HepG2 (cell line): ENCODE results near the gene SAMD10. TPM values are rescaled to one million over a fixed set of nuclear protein-coding genes. Genes with fewer than 3 reads are reported as not detected.

Source experiments
- CEBPG ChIP-seq: IDR thresholded peaks from 2 replicates; pipeline ENCODE4 v1.6.1; 2016
- EHMT2 ChIP-seq: fragments of 200-600 bp; sonication (generic); IDR thresholded peaks from 2 replicates; pipeline ENCODE4 v1.7.0; 2017; ENCODE audit warnings: antibody characterized with exemption, low read depth, low read length, borderline replicate concordance
- HOXA3 ChIP-seq: sonication (generic); formaldehyde crosslinking; IDR thresholded peaks from 2 replicates; pipeline ENCODE4 v1.5.0; 2020; ENCODE audit warnings: missing genetic modification reagents
- KLF15 ChIP-seq: sonication (generic); formaldehyde crosslinking; IDR thresholded peaks from 2 replicates; pipeline ENCODE4 v1.8.1; 2023; ENCODE audit warnings: borderline replicate concordance, mild to moderate bottlenecking, inconsistent platforms, missing genetic modification reagents, mixed read lengths
- PAWR ChIP-seq: sonication (generic); formaldehyde crosslinking; IDR thresholded peaks from 2 replicates; pipeline ENCODE4 v1.4.0; 2020; ENCODE audit warnings: missing genetic modification reagents, mild to moderate bottlenecking, borderline replicate concordance
- PHF5A ChIP-seq: IDR thresholded peaks from one replicate; pipeline ENCODE4 v1.6.1; 2018; ENCODE audit warnings: low read depth, missing genetic modification reagents; ENCODE audit not compliant: unreplicated experiment
- PRPF4 ChIP-seq: fragments of 200-400 bp; formaldehyde crosslinking; IDR thresholded peaks from 2 replicates; pipeline ENCODE4 v1.6.1; 2016; ENCODE audit warnings: low read length, low read depth; ENCODE audit not compliant: poor library complexity, severe bottlenecking
- RAD51 ChIP-seq: fragments of 450-650 bp; IDR thresholded peaks from 2 replicates; pipeline ENCODE4 v1.6.1; 2016; ENCODE audit warnings: borderline replicate concordance
- RFXAP ChIP-seq: sonication (generic); formaldehyde crosslinking; IDR thresholded peaks from 2 replicates; pipeline ENCODE4 v1.4.0; 2020; ENCODE audit warnings: missing genetic modification reagents, borderline replicate concordance
- SP5 ChIP-seq: IDR thresholded peaks from 2 replicates; pipeline ENCODE4 v1.6.1; 2016; ENCODE audit warnings: low read depth, borderline replicate concordance
- SRSF4 ChIP-seq: fragments of 200-400 bp; formaldehyde crosslinking; IDR thresholded peaks from one replicate; pipeline ENCODE4 v1.6.1; 2018; ENCODE audit warnings: mild to moderate bottlenecking, low read depth, low read length, moderate library complexity; ENCODE audit not compliant: poor library complexity, severe bottlenecking
- TARDBP ChIP-seq: sonication (generic); formaldehyde crosslinking; IDR thresholded peaks from 2 replicates; pipeline ENCODE4 v1.8.0; 2022; ENCODE audit warnings: mild to moderate bottlenecking, missing genetic modification reagents
- TCF7 ChIP-seq: sonication (generic); IDR thresholded peaks from 2 replicates; pipeline ENCODE4 v1.6.1; 2016; ENCODE audit warnings: antibody characterized with exemption, low read depth
- ZNF101 ChIP-seq: sonication (generic); formaldehyde crosslinking; IDR thresholded peaks from 2 replicates; pipeline ENCODE4 v1.4.0; 2020; ENCODE audit warnings: mild to moderate bottlenecking, low read depth, missing genetic modification reagents, borderline replicate concordance
- ZNF260 ChIP-seq: sonication (generic); formaldehyde crosslinking; IDR thresholded peaks from 2 replicates; pipeline ENCODE4 v1.4.0; 2020; ENCODE audit warnings: missing genetic modification reagents, low read depth, mild to moderate bottlenecking, borderline replicate concordance
- ZNF34 ChIP-seq: sonication (generic); formaldehyde crosslinking; IDR thresholded peaks from 2 replicates; pipeline ENCODE4 v1.4.0; 2020; ENCODE audit warnings: mild to moderate bottlenecking, missing genetic modification reagents, borderline replicate concordance
- ZNF563 ChIP-seq: sonication (generic); formaldehyde crosslinking; IDR thresholded peaks from 2 replicates; pipeline ENCODE4 v1.8.0; 2022; ENCODE audit warnings: mild to moderate bottlenecking, moderate library complexity, missing genetic modification reagents
- ZNF616 ChIP-seq: sonication (generic); formaldehyde crosslinking; IDR thresholded peaks from 2 replicates; pipeline ENCODE4 v1.5.0; 2020; ENCODE audit warnings: low read depth, mild to moderate bottlenecking, missing genetic modification reagents
- ZNF75D ChIP-seq: sonication (generic); formaldehyde crosslinking; IDR thresholded peaks from 2 replicates; pipeline ENCODE4 v1.8.1; 2023; ENCODE audit warnings: missing genetic modification reagents, mild to moderate bottlenecking, borderline replicate concordance
- ZNF780A ChIP-seq: sonication (generic); formaldehyde crosslinking; IDR thresholded peaks from 2 replicates; pipeline ENCODE4 v1.8.0; 2022; ENCODE audit warnings: mild to moderate bottlenecking, missing genetic modification reagents, moderate library complexity
- polyA plus RNA-seq, 8 experiments: library from polyadenylated mRNA; depleted of rRNA in 3 of 8; stranded (reverse) in 7 of 8; unstranded in 1 of 8; fragments of >200 nt; fragmentation: Illumina TruSeq in 4 of 8; extraction: Trizol in 4 of 8; gene quantifications; 2 replicates each; pipeline versions ENCODE4 v1.2.1 to v1.2.3, GENCODE V29; 2011 to 2016; ENCODE audit warnings: low read depth in 4 of 8, missing spikeins in 1 of 8, mixed read lengths in 1 of 8; ENCODE audit not compliant: insufficient read depth in 1 of 8
- total RNA-seq, 5 experiments: library from RNA; depleted of rRNA; stranded (reverse); fragments of >200 nt; fragmentation: Illumina TruSeq; extraction: Trizol; gene quantifications; 2 replicates each; pipeline ENCODE4 v1.2.3, GENCODE V29; 2016; ENCODE audit warnings: low read depth in 1 of 5
- TF ChIP-seq, protein P1 (sequence below): sonication (generic); formaldehyde crosslinking; IDR thresholded peaks from 2 replicates; pipeline ENCODE4 v1.9.0; 2021; ENCODE audit warnings: missing genetic modification reagents, mild to moderate bottlenecking, borderline replicate concordance
- TF ChIP-seq, protein P2 (sequence below): IDR thresholded peaks from 2 replicates; pipeline ENCODE4 v1.6.1; 2016; ENCODE audit warnings: missing genetic modification reagents, missing compliant biosample characterization
- TF ChIP-seq, protein P3 (sequence below): sonication (generic); formaldehyde crosslinking; IDR thresholded peaks from 2 replicates; pipeline ENCODE4 v1.5.0; 2020; ENCODE audit warnings: missing genetic modification reagents
- TF ChIP-seq, protein P4 (sequence below): sonication (generic); formaldehyde crosslinking; conservative IDR thresholded peaks from 2 replicates; pipeline ENCODE4 v1.5.0; 2020; ENCODE audit warnings: missing genetic modification reagents

SAMD10 gene
- total and polyA plus RNA-seq, 2 of the 13 experiments (the other 11 are each of a cell fraction or from before 2014, with no cell fraction given), result 6.1 to 11.0 TPM

DNA sequence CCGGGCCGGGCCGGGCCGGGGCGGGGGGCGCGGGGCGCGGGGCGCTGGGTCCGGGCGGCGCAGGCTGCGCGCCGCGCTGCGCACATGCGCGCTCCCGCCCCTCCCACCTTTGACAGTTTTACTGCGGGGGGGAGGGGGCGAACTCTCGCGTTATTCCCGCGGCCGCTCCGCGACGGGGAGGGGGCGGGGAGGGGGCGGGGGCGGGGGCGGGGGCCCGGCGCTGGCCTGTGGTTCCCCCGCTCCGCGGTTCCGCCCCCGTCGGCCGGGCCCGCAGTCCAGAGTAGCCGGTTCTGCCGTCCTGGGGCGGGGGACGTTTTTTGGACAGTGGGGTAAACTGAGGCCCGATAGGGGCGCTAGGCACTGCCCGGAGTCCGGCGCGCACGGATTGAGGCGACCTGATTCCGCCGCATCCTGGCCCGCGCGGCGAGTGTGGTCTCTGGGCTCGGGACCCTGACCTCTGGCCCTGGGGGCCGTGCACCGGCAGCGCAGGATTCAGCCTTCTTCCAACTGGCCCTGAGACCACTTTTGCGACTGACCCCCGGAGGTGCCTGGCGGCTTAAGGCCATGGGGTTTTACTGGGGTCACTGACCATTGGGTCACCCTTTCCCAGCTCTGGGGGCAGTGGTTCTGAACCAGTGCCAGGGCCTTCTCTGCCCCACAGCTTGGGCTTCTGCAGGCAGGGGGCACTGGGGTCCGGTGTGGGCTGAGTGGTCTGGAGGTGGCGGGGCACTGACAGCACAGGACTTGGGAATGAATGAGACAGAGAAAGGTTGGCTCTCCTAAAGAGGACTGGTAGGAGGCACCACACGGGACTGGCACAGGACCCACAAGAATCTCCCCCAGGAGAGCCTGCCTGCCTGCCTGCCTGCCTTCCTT, 9.4 kb downstream of the SAMD10 start, which contains the start of gene ZNF512B (continued):
- TF ChIP-seq, protein P1, sequence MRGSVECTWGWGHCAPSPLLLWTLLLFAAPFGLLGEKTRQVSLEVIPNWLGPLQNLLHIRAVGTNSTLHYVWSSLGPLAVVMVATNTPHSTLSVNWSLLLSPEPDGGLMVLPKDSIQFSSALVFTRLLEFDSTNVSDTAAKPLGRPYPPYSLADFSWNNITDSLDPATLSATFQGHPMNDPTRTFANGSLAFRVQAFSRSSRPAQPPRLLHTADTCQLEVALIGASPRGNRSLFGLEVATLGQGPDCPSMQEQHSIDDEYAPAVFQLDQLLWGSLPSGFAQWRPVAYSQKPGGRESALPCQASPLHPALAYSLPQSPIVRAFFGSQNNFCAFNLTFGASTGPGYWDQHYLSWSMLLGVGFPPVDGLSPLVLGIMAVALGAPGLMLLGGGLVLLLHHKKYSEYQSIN (CRISPR knock-in tag), result no peak
- TF ChIP-seq ZNF616 (CRISPR knock-in tag) (no peak), ZNF101 (CRISPR knock-in tag) (no peak), ZNF563 (CRISPR knock-in tag) (peak; percentile 86; the same call in 1 of the 2 replicates), ZNF34 (CRISPR knock-in tag) (0 out of 2 replicates have a peak, but pooled peaks have one; percentile 49), SP5 (peak; percentile 40; the same call in 1 of the 2 replicates), PAWR (CRISPR knock-in tag) (no peak), RFXAP (CRISPR knock-in tag) (no peak), PRPF4 (no peak), TARDBP (CRISPR knock-in tag) (no peak), ZNF75D (CRISPR knock-in tag) (no peak), CEBPG (CRISPR knock-in tag) (no peak), SRSF4 (no peak), RAD51 (no peak), KLF15 (CRISPR knock-in tag) (no peak), ZNF260 (CRISPR knock-in tag) (no peak), EHMT2 (no peak), HOXA3 (CRISPR knock-in tag) (peak; percentile 55; the same call in 1 of the 2 replicates), PHF5A (CRISPR knock-in tag) (no peak), TCF7 (no peak), ZNF780A (CRISPR knock-in tag) (no peak)
- TF ChIP-seq, protein P2, sequence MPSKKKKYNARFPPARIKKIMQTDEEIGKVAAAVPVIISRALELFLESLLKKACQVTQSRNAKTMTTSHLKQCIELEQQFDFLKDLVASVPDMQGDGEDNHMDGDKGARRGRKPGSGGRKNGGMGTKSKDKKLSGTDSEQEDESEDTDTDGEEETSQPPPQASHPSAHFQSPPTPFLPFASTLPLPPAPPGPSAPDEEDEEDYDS (CRISPR knock-in tag), result no peak; the same call in 1 of the 2 replicates
- TF ChIP-seq, protein P3, sequence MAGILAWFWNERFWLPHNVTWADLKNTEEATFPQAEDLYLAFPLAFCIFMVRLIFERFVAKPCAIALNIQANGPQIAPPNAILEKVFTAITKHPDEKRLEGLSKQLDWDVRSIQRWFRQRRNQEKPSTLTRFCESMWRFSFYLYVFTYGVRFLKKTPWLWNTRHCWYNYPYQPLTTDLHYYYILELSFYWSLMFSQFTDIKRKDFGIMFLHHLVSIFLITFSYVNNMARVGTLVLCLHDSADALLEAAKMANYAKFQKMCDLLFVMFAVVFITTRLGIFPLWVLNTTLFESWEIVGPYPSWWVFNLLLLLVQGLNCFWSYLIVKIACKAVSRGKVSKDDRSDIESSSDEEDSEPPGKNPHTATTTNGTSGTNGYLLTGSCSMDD (CRISPR knock-in tag), result no peak; the same call in 1 of the 2 replicates
- TF ChIP-seq, protein P4, sequence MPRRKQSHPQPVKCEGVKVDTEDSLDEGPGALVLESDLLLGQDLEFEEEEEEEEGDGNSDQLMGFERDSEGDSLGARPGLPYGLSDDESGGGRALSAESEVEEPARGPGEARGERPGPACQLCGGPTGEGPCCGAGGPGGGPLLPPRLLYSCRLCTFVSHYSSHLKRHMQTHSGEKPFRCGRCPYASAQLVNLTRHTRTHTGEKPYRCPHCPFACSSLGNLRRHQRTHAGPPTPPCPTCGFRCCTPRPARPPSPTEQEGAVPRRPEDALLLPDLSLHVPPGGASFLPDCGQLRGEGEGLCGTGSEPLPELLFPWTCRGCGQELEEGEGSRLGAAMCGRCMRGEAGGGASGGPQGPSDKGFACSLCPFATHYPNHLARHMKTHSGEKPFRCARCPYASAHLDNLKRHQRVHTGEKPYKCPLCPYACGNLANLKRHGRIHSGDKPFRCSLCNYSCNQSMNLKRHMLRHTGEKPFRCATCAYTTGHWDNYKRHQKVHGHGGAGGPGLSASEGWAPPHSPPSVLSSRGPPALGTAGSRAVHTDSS, result no peak
